ENCODE results near the gene MTX3.

MTX3 gene

DNA sequence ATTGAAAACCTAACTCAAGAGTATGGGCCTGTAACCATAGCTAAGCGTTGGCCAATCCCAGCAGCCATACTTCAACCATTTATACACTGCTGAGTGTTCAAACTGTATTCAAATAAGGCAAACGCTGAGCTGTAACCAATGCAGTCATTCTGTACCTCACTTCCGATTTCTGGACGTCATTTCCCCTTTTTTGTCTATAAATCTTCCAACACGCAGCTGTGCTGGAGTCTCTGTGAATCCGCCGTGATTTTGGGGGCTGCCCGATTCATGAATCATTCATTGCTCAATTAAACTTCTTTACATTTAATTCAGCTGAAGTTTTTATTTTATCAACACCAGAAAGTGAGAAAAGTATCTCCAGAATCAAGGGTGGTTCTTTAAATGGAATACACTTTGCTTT, 31.7 kb downstream of the MTX3 start:
- H3K4me1 ChIP-seq (ENCODE audit: insufficient read depth, poor library complexity, severe bottlenecking): peaks cover 11% of the 10 kb centered on the region
- DNase-seq (ENCODE audit: low spot score) (no peak), ATAC-seq (ENCODE audit: low read depth) (no peak)
- TF ChIP-seq, protein P1, sequence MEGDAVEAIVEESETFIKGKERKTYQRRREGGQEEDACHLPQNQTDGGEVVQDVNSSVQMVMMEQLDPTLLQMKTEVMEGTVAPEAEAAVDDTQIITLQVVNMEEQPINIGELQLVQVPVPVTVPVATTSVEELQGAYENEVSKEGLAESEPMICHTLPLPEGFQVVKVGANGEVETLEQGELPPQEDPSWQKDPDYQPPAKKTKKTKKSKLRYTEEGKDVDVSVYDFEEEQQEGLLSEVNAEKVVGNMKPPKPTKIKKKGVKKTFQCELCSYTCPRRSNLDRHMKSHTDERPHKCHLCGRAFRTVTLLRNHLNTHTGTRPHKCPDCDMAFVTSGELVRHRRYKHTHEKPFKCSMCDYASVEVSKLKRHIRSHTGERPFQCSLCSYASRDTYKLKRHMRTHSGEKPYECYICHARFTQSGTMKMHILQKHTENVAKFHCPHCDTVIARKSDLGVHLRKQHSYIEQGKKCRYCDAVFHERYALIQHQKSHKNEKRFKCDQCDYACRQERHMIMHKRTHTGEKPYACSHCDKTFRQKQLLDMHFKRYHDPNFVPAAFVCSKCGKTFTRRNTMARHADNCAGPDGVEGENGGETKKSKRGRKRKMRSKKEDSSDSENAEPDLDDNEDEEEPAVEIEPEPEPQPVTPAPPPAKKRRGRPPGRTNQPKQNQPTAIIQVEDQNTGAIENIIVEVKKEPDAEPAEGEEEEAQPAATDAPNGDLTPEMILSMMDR (IDR thresholded peaks at IDR 0.05; ENCODE audit: poor library complexity, severe bottlenecking): no peak
- H3K9me3 ChIP-seq (ENCODE audit: severe bottlenecking): no peaks in the 10 kb centered on the region
- no peak overlapping the region for H3K4me3 ChIP-seq (ENCODE audit: severe bottlenecking)
- no peaks in the 10 kb centered on the region for H3K27me3 ChIP-seq (ENCODE audit: insufficient read depth, poor library complexity, severe bottlenecking)
- no peaks in the 10 kb centered on the region for H3K36me3 ChIP-seq (ENCODE audit: low read depth)
- no peak overlapping the region for H3K27ac ChIP-seq (ENCODE audit: poor library complexity, severe bottlenecking)

DNA sequence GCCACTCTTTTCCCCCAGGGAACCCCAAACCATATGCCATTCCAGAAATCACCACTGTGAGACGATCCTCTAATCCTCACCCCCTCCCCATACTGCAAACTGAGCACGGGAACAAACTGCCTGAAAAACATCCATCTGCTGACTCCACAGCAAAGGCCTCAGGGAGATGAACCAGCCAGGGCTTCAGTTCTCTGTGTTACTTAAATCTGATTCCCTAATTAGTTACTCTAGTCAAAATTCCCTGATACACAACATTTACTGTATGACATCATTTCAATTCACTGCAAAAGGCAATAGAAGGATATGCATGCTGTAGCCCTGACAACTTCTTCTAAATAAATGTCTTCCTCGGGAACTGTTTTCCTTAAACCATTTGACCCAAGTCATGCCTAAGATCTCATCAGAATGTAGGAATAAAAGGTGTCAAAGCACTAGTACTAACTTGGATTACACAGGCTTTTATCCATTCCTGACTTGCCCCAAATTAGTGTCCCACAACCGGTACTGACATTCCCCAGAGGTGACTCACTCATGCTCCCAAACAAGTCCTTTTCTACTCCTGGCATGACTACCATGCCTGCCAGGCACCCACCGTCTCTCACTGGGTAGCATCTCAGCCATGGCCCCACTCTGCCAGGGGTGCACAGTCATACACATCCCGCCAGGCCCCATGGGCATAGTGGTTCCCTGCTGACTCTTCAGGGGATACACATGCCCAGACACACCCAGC, 35.0 kb downstream of the MTX3 start:
- TF ChIP-seq, protein P1 (IDR thresholded peaks at IDR 0.05; ENCODE audit: poor library complexity, severe bottlenecking): no peak
- H3K27me3 ChIP-seq (ENCODE audit: insufficient read depth, poor library complexity, severe bottlenecking): no peaks in the 10 kb centered on the region
- peak overlapping the region; percentile 37 for H3K27ac ChIP-seq (ENCODE audit: poor library complexity, severe bottlenecking)
- H3K4me3 ChIP-seq (ENCODE audit: severe bottlenecking): no peak overlapping the region
- no peaks in the 10 kb centered on the region for H3K36me3 ChIP-seq (ENCODE audit: low read depth)
- DNase-seq (ENCODE audit: low spot score) (peak; percentile 87), ATAC-seq (ENCODE audit: low read depth) (peak; percentile 94)
- H3K9me3 ChIP-seq (ENCODE audit: severe bottlenecking): no peaks in the 10 kb centered on the region
- H3K4me1 ChIP-seq (ENCODE audit: insufficient read depth, poor library complexity, severe bottlenecking): peaks cover 11% of the 10 kb centered on the region

DNA sequence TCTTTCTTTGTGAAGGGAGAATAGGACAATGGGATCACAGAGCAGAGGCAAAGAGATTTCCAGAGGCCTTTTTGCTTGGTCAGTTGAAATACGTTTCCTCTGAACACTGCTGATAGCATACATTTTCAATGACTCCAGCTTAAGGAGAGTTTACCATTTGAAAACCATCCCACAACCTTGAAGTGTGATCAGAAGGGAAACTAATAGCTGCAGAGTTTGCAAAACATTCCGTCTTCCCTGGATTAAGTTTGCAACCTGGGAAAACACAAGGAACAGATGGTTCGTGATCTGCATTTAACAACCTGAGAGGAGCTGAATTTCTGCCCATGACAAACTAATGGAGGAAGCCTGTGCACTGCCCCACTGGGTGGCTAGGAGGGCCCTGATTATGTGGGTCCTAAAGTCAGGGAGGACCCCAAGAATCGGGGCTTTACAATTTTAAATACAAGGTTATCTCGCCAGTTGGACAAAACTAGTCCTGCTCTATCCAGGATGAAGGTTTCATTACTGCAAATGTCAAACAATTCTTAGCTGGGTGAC, 35.6 kb downstream of the MTX3 start:
- Histone ChIP-seq H3K27ac (ENCODE audit: poor library complexity, severe bottlenecking) (peak overlapping the region; percentile 37), H3K36me3 (ENCODE audit: low read depth) (no peaks in the 10 kb centered on the region), H3K9me3 (ENCODE audit: severe bottlenecking) (no peaks in the 10 kb centered on the region), H3K4me1 (ENCODE audit: insufficient read depth, poor library complexity, severe bottlenecking) (peaks cover 11% of the 10 kb centered on the region), H3K27me3 (ENCODE audit: insufficient read depth, poor library complexity, severe bottlenecking) (no peaks in the 10 kb centered on the region), H3K4me3 (ENCODE audit: severe bottlenecking) (no peak overlapping the region)
- TF ChIP-seq, protein P1 (IDR thresholded peaks at IDR 0.05; ENCODE audit: poor library complexity, severe bottlenecking): no peak
- DNase-seq (ENCODE audit: low spot score) (no peak), ATAC-seq (ENCODE audit: low read depth) (no peak)

DNA sequence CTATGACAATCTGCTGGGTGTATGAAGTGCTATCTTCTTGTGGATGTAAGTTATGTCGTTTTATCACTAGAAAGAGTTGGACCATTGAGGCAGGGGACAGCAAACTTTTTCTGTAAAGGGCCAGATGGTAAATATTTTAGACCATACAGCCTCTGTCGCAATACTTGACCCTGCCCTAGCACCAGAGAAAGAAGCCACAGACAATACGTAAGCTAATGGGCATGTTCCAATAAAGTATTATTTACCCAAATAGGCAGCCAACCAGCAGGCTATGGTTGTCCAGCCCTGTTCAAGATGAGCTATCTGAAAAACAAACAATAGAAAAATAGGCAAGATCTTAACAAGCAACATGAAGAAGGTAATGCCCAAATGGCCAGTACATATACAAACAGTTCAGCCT, 36.4 kb downstream of the MTX3 start:
- Histone ChIP-seq H3K9me3 (ENCODE audit: severe bottlenecking) (no peaks in the 10 kb centered on the region), H3K4me1 (ENCODE audit: insufficient read depth, poor library complexity, severe bottlenecking) (peaks cover 11% of the 10 kb centered on the region), H3K36me3 (ENCODE audit: low read depth) (no peaks in the 10 kb centered on the region), H3K27ac (ENCODE audit: poor library complexity, severe bottlenecking) (no peak overlapping the region), H3K27me3 (ENCODE audit: insufficient read depth, poor library complexity, severe bottlenecking) (no peaks in the 10 kb centered on the region), H3K4me3 (ENCODE audit: severe bottlenecking) (no peak overlapping the region)
- TF ChIP-seq, protein P1 (IDR thresholded peaks at IDR 0.05; ENCODE audit: poor library complexity, severe bottlenecking): no peak
- DNase-seq (ENCODE audit: low spot score) (no peak), ATAC-seq (ENCODE audit: low read depth) (no peak)

DNA sequence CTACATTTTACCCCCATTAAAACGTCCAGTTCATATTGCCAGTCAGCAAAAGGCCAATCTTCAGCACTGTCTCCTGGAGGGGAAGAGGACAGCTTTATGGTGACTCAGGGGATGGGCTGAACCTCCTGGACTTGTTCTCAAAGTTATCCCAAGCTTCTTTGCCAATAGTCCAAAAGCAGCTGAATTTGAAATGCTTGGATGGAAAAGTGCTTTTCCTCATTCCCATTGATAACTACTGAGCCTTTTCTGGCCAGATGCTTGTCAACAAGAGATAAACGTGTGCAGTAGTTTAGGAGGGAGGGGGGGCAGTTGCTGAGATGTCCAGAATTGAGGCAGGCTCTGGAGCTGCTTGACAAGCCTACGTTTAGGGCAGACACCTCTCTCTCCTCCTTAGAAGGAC, 43.5 kb downstream of the MTX3 start:
- Histone ChIP-seq H3K9me3 (ENCODE audit: severe bottlenecking) (no peaks in the 10 kb centered on the region), H3K27ac (ENCODE audit: poor library complexity, severe bottlenecking) (no peak overlapping the region), H3K4me1 (ENCODE audit: insufficient read depth, poor library complexity, severe bottlenecking) (no peaks in the 10 kb centered on the region), H3K36me3 (ENCODE audit: low read depth) (no peaks in the 10 kb centered on the region), H3K4me3 (ENCODE audit: severe bottlenecking) (no peak overlapping the region), H3K27me3 (ENCODE audit: insufficient read depth, poor library complexity, severe bottlenecking) (no peaks in the 10 kb centered on the region)
- DNase-seq (ENCODE audit: low spot score) (no peak), ATAC-seq (ENCODE audit: low read depth) (no peak)
- TF ChIP-seq, protein P1 (IDR thresholded peaks at IDR 0.05; ENCODE audit: poor library complexity, severe bottlenecking): no peak
